NCI-H446 (cell line): ENCODE data around the gene CWC22.
"Not testable (repeated sequence)": the region's sequence is repeated elsewhere in the genome, so short reads cannot be mapped to it uniquely, and the experiment has no call there.

Experiments used
- DNase-seq, 2 experiments: peaks; one replicate each; lab custom pipeline; 2025; lab: John Stamatoyannopoulos, UW

The CWC22 gene

GRCh38 chr2:180006781-180007579 lies at the start of gene CWC22:
CWC22 (minus strand) TSS chr2:180007297; CDS start chr2:179993341, 13,956 bp downstream.
- peak; percentile 84 to 94 for DNase-seq

DNA sequence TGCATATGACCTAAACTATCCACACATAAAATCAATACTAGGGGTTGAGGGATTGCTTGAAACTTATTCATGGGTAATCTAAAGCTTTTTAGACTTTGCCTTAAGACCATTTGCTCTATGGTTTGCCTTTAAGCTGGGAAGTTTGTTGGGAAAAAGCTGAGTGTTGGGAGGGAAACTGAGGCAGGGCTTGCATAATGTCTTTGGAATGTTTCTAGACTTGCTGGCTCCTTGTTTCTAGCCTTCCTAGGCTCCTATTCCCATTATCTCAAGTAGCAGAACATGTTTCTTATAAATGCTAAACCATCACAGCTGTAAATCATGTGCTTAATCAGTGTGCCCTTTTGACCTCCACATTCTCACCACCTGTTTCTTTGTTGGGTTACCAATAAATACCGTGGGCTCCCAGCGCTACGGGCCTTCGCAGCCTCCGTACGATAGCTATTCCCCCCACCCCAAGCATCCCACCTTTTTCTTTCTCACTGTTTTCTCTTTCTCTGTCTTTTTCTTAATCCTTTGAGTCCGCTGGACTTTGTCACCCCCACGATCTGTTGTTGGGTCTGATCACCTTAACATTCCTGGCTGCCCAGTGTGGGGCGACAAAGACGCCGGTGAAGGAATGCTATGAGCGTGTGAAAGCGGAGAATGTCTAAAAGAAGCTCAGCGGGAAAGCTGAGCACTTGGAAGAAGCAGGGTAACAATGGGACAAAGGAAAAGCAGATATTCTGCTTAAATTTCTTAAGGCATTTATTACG lies 49.4 kb upstream of the CWC22 start:
- no peak for DNase-seq

DNA sequence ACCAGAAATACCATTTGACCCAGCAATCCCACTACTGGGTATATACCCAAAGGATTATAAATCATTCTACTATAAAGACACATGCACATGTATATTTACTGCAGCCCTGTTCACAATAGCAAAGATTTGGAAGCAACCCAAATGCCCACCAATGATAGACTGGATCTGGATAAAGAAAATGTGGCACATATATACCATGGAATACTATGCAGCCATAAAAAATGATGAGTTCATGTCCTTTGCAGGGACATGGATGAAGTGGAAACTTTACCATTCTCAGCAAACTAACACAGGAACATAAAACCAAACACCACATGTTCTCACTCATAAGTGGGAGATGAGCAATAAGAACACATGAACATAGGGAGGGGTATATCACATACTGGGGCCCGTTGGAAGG lies 47.5 kb upstream of the CWC22 start:
- DNase-seq = not testable (repeated sequence)

- no peak for DNase-seq
These were observed 43.1 kb upstream of the CWC22 start for GRCh38 chr2:180050246-180050645.

DNA sequence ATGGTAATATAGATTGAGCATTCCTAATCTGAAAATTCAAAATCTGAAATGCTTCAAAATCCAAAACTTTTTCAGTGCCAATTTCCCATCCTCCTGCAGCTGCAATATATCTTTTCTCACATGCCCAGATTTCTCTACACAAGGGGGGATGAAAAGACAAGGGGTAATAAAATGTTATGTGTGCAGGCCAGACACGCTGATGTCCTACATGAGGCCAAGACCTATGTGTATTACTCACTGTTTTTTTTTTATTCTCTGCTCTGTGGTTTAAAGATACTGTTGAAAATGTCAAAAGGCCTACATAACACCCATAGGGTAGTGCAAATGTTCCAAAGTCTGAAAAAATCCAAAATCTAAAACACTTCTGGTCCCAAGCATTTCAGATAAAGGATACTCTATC lies 41.2 kb upstream of the CWC22 start:
- DNase-seq = no peak

GRCh38 chr2:180046776-180047175 lies 39.7 kb upstream of the CWC22 start:
- no peak for DNase-seq

DNA sequence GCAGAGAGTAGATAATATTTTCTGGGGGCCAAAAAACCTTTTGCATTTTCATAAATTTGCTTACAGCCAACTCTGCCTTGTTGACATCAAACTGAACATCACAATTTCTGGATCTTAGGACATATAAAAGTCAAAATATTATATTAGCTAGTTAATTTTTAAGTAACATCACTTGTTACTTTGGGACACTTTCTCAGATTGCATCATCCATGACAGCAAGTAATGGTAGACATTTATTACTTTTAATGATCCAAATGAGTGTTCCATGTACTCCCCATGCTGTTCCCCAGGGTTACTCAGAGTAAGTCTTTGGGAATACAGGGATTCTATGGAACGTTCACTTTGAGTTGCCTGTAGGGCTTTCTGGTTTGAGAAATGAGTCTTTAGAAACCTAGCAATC lies 39.1 kb upstream of the CWC22 start:
- DNase-seq = no peak

DNA sequence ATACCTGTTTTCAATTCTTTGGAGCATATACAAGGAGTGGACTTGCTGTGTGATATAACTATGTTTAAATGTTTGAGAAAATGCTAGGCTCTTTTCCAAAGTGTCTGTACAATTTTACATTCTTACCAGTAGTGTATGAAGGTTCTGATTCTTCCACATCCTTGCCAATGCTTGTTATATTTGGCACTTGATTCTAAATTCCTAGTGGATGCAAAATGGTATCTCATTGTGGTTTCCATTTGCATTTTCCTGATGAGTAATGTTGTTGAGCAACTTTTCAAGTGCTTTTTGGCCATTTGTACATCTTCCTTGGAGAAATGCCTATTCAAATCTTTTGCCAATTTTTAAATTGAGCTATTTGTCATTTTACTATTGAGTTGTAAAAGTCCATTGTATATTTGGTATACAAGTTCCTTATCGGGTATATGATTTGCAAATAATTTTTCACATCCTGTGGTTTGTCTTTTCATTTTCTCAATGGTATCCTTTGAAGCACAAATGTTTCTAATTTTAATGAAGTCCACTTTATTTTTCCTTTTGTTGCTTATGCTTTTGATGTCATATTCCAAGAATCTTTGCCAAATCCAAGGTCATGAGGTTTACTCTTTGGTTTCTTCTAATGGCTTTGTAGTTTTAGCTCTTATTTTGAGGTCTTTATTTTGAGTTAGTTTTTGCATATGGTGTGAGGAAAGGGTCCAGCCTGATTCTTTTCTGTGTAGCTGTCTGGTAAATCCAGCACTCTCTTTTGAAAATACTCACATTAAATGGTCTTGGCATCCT lies 33.2 kb upstream of the CWC22 start:
- peak in 1 of 2 experiments; percentile 56 for DNase-seq

DNA sequence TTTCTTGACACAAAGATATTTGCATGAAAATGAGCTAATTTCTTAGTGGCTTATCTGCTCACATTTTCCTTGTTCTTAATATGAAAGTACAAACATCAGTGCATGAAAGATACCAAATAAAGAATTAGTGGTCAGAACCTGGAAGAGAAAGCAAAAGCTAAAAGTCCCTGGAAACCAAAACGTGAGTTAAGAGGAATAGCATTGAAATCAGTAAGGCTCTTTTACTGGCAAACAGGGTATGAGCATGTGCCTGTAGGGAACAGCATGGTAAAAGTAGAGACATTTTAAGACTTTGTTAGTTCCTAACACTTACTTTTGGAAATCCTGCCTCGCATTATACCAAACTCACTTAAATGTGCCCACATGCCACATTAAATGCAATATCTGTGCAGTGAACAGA lies 31.9 kb upstream of the CWC22 start:
- no peak for DNase-seq

DNA sequence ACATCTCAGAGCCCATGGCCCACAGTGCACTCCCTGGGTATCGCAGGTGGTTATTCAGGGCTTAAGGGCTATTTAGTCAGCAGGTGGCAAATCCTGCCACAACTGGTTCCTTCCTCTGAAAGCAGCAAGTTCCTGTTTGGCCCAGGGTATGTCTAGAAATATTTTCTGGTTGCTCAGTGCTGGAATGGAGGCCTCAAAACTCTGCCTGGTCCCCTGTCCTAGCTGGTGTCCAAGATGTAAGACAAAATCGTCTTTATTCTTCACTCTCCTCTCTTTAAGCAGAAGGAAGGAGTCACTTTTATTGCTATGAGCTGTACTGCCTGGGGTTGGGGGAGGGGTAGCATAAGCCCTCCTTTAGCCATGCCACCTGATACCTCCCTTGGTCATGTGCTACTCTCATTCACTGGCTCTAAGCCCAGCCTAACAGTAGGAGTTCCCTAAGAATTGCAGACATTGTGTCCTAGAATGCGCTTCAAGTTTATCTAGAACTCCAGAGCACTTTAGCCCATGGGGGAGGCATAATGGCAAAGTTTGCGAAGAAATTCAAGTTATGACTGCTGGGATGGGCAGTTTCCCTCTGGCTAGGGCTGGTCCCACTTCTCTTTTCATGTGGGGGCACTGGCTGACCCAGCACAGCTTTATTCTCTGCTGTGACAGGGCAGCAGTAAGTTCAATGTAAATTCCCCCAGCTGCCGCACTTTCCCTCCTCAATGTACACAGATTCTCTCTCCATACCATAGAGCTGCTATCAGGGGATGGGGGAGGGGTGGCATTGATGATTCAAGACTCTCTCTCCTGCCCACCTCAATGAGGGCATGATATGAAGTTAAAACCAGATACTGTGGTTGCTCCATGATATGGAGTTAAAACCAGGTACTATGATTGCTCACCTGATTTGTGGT lies 27.1 kb upstream of the CWC22 start:
- DNase-seq = peak in 1 of 2 experiments; percentile 47

DNA sequence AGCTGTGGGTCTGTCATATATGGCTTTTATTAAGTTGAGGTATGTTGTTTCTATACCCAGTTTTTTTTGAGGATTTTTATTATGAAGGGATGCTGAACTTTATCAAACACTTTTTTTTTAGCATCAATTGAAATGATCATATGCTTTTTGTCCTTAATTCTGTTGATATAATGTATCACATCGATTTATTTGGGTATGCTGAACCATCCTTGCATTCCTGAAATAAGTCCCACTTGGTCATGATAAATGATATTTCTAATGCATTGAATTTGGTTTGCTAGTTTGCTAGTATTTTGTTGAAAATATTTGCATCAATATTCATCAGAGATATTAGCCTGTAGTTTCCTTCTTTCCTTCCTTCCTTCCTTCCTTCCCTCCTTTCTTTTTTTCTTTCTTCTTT lies 22.5 kb upstream of the CWC22 start:
- no peak for DNase-seq

GRCh38 chr2:180021850-180022249 lies 14.8 kb upstream of the CWC22 start:
- DNase-seq = no peak

GRCh38 chr2:180017784-180018183 lies 10.7 kb upstream of the CWC22 start:
- DNase-seq = peak in 1 of 2 experiments; percentile 22

GRCh38 chr2:180016937-180017336 lies 9.8 kb upstream of the CWC22 start:
- no peak for DNase-seq

- DNase-seq = no peak
These were observed 9.0 kb upstream of the CWC22 start for GRCh38 chr2:180015951-180016709.

- DNase-seq = no peak
These were observed 5.4 kb upstream of the CWC22 start for GRCh38 chr2:180012523-180012922.

DNA sequence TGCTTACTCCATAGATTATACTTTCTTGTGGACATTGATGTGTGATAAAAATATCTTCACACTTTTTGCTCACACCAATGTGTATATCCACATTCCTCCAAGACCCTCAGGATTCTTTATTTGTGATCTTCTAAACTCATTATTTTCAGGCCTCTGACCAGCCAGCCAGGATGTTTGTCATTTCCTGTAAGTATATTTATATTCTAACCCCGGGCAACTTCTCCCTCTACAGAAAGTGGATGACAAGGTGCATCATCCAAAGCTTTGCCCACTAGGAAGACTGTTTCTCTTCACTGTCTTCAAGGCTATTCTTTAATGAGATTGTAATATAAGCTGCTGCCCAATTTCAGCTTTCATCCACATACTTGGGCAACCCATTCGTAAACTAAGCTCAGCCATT lies 3.6 kb upstream of the CWC22 start:
- DNase-seq = no peak

DNA sequence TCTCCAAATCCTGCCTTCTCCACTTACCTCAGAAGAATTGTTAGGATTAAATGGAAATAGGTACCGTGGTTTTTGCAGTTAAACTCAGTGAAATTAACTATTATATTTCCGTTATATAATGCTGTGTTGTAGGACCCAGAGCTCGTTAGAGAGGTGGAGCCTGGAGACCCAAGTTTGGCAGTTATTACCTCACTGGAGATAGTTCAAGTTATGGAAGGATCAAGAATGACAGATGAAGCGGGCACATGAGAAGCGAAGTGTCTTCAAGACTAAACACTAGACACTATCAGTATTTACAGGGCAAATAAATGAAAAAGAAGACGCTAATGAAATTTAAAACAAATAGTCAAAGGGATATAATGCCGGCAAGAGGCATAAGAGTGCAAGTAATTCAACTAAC lies 866 bp downstream of the CWC22 start:
- no peak for DNase-seq

- not testable (repeated sequence) for DNase-seq
These were observed 1.6 kb downstream of the CWC22 start for GRCh38 chr2:180005465-180005864.

DNA sequence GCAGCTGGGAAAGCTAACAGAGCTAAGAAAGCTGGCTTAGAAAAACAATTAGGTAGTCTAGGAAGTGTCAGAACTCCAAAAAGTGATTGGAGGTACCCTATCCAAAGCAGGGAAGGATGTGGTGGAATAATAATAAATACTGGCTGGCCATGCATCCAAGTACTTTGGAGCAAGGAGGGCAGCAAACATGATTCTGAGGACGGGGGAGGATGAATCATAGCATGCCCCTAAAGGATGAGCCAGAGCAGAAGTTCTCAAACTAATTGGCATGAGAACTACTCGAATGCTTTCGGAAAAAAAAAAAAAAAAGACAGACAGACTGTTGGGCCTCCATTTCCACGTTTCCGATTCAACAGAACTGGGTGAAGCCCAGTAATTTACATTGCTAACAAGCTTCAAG lies 2.4 kb downstream of the CWC22 start:
- no peak for DNase-seq

- no peak for DNase-seq
These were observed 3.5 kb downstream of the CWC22 start for GRCh38 chr2:180003559-180003958.
